ENCODE measurements around the gene RGCC.

RGCC gene

GRCh38 chr13:41488124-41488523 lies 30.8 kb downstream of the RGCC start:
- DNase-seq (ENCODE audit: low read depth in 2 of 2): no peak
- no peak for TF ChIP-seq CTCF (IDR thresholded peaks at IDR 0.05; ENCODE audit: low read depth, low read length)
- H3K4me3 ChIP-seq (replicated peaks in 1 of 2; ENCODE audit: low read depth in 2 of 2, low read length in 2 of 2): no peak overlapping the region

GRCh38 chr13:41490371-41491015 lies 33.1 kb downstream of the RGCC start:
- DNase-seq (ENCODE audit: low read depth in 2 of 2): no peak
- no peak for TF ChIP-seq CTCF (IDR thresholded peaks at IDR 0.05; ENCODE audit: low read depth, low read length)
- no peak overlapping the region for H3K4me3 ChIP-seq (replicated peaks in 1 of 2; ENCODE audit: low read depth in 2 of 2, low read length in 2 of 2)

GRCh38 chr13:41491436-41491835 lies 34.1 kb downstream of the RGCC start:
- no peak for TF ChIP-seq CTCF (IDR thresholded peaks at IDR 0.05; ENCODE audit: low read depth, low read length)
- H3K4me3 ChIP-seq (replicated peaks in 1 of 2; ENCODE audit: low read depth in 2 of 2, low read length in 2 of 2): no peak overlapping the region
- DNase-seq (ENCODE audit: low read depth in 2 of 2): no peak

- DNase-seq (ENCODE audit: low read depth in 2 of 2): no peak
- no peak for TF ChIP-seq CTCF (IDR thresholded peaks at IDR 0.05; ENCODE audit: low read depth, low read length)
- H3K4me3 ChIP-seq (replicated peaks in 1 of 2; ENCODE audit: low read depth in 2 of 2, low read length in 2 of 2): no peak overlapping the region
Measured at GRCh38 chr13:41492432-41493260, 35.3 kb downstream of the RGCC start.

GRCh38 chr13:41494202-41494601 lies 36.9 kb downstream of the RGCC start:
- DNase-seq (ENCODE audit: low read depth in 2 of 2): peak in 1 of 2 donors; percentile 34
- TF ChIP-seq CTCF (IDR thresholded peaks at IDR 0.05; ENCODE audit: low read depth, low read length): no peak
- no peak overlapping the region for H3K4me3 ChIP-seq (replicated peaks in 1 of 2; ENCODE audit: low read depth in 2 of 2, low read length in 2 of 2)

GRCh38 chr13:41495044-41495443 lies 37.7 kb downstream of the RGCC start:
- no peak overlapping the region for H3K4me3 ChIP-seq (replicated peaks in 1 of 2; ENCODE audit: low read depth in 2 of 2, low read length in 2 of 2)
- no peak for TF ChIP-seq CTCF (IDR thresholded peaks at IDR 0.05; ENCODE audit: low read depth, low read length)
- no peak for DNase-seq (ENCODE audit: low read depth in 2 of 2)
